Measurements from ENCODE around the gene ELOB.
A peak's percentile ranks its signal among the peaks of the same experiment; 100 is the strongest.

The ELOB gene

GRCh38 chr16:2766430-2767139 is 10.5 kb downstream of the ELOB start:
- DNase-seq: no peak

- DNase-seq: no peak
Measured at GRCh38 chr16:2765462-2766404, 11.3 kb downstream of the ELOB start.

GRCh38 chr16:2764718-2765117 is 12.4 kb downstream of the ELOB start:
- no peak for DNase-seq

GRCh38 chr16:2763173-2763572 is 13.9 kb downstream of the ELOB start:
- DNase-seq: no peak

- DNase-seq: no peak
Measured at GRCh38 chr16:2762711-2763110, 14.4 kb downstream of the ELOB start.

GRCh38 chr16:2761886-2762583 is 15.0 kb downstream of the ELOB start:
- no peak for DNase-seq

- DNase-seq: no peak
Measured at GRCh38 chr16:2761472-2761871, 15.6 kb downstream of the ELOB start.

GRCh38 chr16:2757344-2757743 is 19.7 kb downstream of the ELOB start:
- no peak for DNase-seq

GRCh38 chr16:2756288-2757015 is 20.6 kb downstream of the ELOB start:
- DNase-seq: no peak

GRCh38 chr16:2755158-2755557 is 21.9 kb downstream of the ELOB start:
- no peak for DNase-seq

GRCh38 chr16:2753733-2754020 is 23.4 kb downstream of the ELOB start:
- DNase-seq: peak; percentile 59

GRCh38 chr16:2752850-2753732 is 24.0 kb downstream of the ELOB start:
- peak; percentile 97 for DNase-seq

- peak; percentile 99 for DNase-seq
Measured at GRCh38 chr16:2752035-2752849, 24.8 kb downstream of the ELOB start, which contains the start of gene SRRM2. SRRM2 (plus strand) TSS chr16:2752638; CDS start chr16:2756365, 3,727 bp downstream.

GRCh38 chr16:2751577-2752034 is 25.5 kb downstream of the ELOB start:
- DNase-seq: peak; percentile 89

GRCh38 chr16:2749936-2750335 is 27.1 kb downstream of the ELOB start:
- no peak for DNase-seq

GRCh38 chr16:2749476-2749875 is 27.6 kb downstream of the ELOB start:
- peak; percentile 25 for DNase-seq

GRCh38 chr16:2748757-2749455 is 28.2 kb downstream of the ELOB start:
- DNase-seq: peak; percentile 31

GRCh38 chr16:2745961-2746360 is 31.1 kb downstream of the ELOB start:
- no peak for DNase-seq

GRCh38 chr16:2745116-2745890 is 31.8 kb downstream of the ELOB start:
- no peak for DNase-seq

All from NCI-H69 (cell line).